ENCODE measurements around the gene WDR88.

GRCh38 chr19:33089010-33089409 is 42.9 kb upstream of the WDR88 start:
- TF ChIP-seq, protein P1, sequence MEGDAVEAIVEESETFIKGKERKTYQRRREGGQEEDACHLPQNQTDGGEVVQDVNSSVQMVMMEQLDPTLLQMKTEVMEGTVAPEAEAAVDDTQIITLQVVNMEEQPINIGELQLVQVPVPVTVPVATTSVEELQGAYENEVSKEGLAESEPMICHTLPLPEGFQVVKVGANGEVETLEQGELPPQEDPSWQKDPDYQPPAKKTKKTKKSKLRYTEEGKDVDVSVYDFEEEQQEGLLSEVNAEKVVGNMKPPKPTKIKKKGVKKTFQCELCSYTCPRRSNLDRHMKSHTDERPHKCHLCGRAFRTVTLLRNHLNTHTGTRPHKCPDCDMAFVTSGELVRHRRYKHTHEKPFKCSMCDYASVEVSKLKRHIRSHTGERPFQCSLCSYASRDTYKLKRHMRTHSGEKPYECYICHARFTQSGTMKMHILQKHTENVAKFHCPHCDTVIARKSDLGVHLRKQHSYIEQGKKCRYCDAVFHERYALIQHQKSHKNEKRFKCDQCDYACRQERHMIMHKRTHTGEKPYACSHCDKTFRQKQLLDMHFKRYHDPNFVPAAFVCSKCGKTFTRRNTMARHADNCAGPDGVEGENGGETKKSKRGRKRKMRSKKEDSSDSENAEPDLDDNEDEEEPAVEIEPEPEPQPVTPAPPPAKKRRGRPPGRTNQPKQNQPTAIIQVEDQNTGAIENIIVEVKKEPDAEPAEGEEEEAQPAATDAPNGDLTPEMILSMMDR (IDR thresholded peaks at IDR 0.05), result no peak
- no peak for TF ChIP-seq POLR2A (IDR thresholded peaks at IDR 0.05)

All from body of pancreas (tissue), 4 donors.